H1 (cell line): ENCODE results near the gene DUOX1. TPM values are rescaled to one million over a fixed set of nuclear protein-coding genes. Genes with fewer than 3 reads are reported as not detected.

ENCODE experiments used
- CTCF ChIA-PET: fragments of 300-600 bp; sonication (Branson Sonifier 250); formaldehyde crosslinking; loops from one replicate; lab custom pipeline; 2021; ENCODE audit not compliant: partially characterized antibody; lab: Charles Lee
- POLR2A ChIA-PET: fragments of 300-600 bp; sonication (Branson Sonifier 250); formaldehyde crosslinking; loops from one replicate; lab custom pipeline; 2021; ENCODE audit warnings: inconsistent platforms; ENCODE audit not compliant: partially characterized antibody; lab: Charles Lee
- DNase-seq, 2 experiments: peaks; one replicate each; pipeline versions ENCODE4 v3.0.0 to v3.0.0-alpha.2; 2010 to 2022; ENCODE audit warnings: low spot score in 2 of 2, low read depth in 1 of 2, mixed read lengths in 1 of 2
- FAIRE-seq: peaks from 2 replicates; lab custom pipeline; 2011; peaks lifted over from hg19 to GRCh38; lab: Jason Lieb, UNC
- H2AFZ ChIP-seq: 2 replicates; pipeline ENCODE4 v1.8.1; 2012; ENCODE audit warnings: low read length, inconsistent platforms
- H2AK5ac ChIP-seq: 2 replicates; pipeline ENCODE4 v1.6.1; 2013; ENCODE audit warnings: low read depth, low read length
- H2BK120ac ChIP-seq: replicated peaks from 2 replicates; pipeline ENCODE3; 2013; ENCODE audit warnings: low read depth, low read length, inconsistent platforms
- H2BK12ac ChIP-seq: 2 replicates; pipeline ENCODE4 v1.6.1; 2013; ENCODE audit warnings: low read depth, low read length
- H2BK15ac ChIP-seq: 2 replicates; pipeline ENCODE4 v1.6.1; 2013; ENCODE audit warnings: low read length
- H2BK20ac ChIP-seq: 2 replicates; pipeline ENCODE4 v1.6.1; 2013; ENCODE audit warnings: low read length
- H2BK5ac ChIP-seq: 2 replicates; pipeline ENCODE4 v1.6.1; 2013; ENCODE audit warnings: low read depth, low read length
- H3K14ac ChIP-seq: 2 replicates; pipeline ENCODE4 v1.6.1; 2013; ENCODE audit warnings: inconsistent platforms; ENCODE audit not compliant: insufficient read length
- H3K18ac ChIP-seq: 2 replicates; pipeline ENCODE4 v1.6.1; 2013; ENCODE audit warnings: low read length; ENCODE audit errors: extremely low read depth
- H3K23ac ChIP-seq: 2 replicates; pipeline ENCODE4 v1.6.1; 2013; ENCODE audit warnings: inconsistent platforms; ENCODE audit not compliant: insufficient read length
- H3K23me2 ChIP-seq: 2 replicates; pipeline ENCODE4 v1.6.1; 2013; ENCODE audit warnings: low read depth, low read length
- H3K27ac ChIP-seq: 2 replicates; pipeline ENCODE4 v1.6.1; 2011; ENCODE audit warnings: low read depth, low read length, inconsistent platforms
- H3K27me3 ChIP-seq, 4 experiments: replicated peaks in 1 of 4; 1 replicate in 1 of 4; 2 replicates in 3 of 4; pipeline versions ENCODE4 v1.6.1 to v1.8.1; 2011 to 2013; ENCODE audit warnings: low read length in 3 of 4, mild to moderate bottlenecking in 3 of 4, inconsistent platforms in 2 of 4, mixed read lengths in 2 of 4, moderate library complexity in 1 of 4; ENCODE audit not compliant: control insufficient read depth in 3 of 4, insufficient read depth in 3 of 4; ENCODE audit errors: extremely low read depth in 1 of 4
- H3K36me3 ChIP-seq, 4 experiments: 2 replicates each; pipeline versions ENCODE4 v1.6.1 to v1.8.1; 2011 to 2013; ENCODE audit warnings: mild to moderate bottlenecking in 4 of 4, low read length in 3 of 4, moderate library complexity in 2 of 4, control low read depth in 1 of 4, inconsistent platforms in 1 of 4; ENCODE audit not compliant: insufficient read depth in 4 of 4, control insufficient read depth in 2 of 4
- H3K4ac ChIP-seq: replicated peaks from 2 replicates; pipeline ENCODE3; 2013; ENCODE audit warnings: low read length, low read depth, mixed read lengths, inconsistent platforms; ENCODE audit not compliant: insufficient read length
- H3K4me1 ChIP-seq, 4 experiments: replicated peaks in 1 of 4; 1 replicate in 1 of 4; 2 replicates in 3 of 4; pipeline versions ENCODE4 v1.6.1 to v1.8.1; 2011 to 2013; ENCODE audit warnings: low read length in 3 of 4, inconsistent platforms in 2 of 4, mixed read lengths in 1 of 4; ENCODE audit not compliant: insufficient read depth in 4 of 4, control insufficient read depth in 3 of 4
- H3K4me2 ChIP-seq, 2 experiments: 2 replicates each; pipeline versions ENCODE4 v1.6.1 to v1.8.1; 2011 to 2013; ENCODE audit warnings: low read depth in 2 of 2, low read length in 2 of 2, control low read depth in 1 of 2, inconsistent platforms in 1 of 2, mild to moderate bottlenecking in 1 of 2; ENCODE audit not compliant: insufficient read depth in 1 of 2
- H3K4me3 ChIP-seq, 4 experiments: fragments of 200-600, 300-600 bp in 1 of 4; sonication (generic), shearing (Covaris generic), sonication (Bioruptor Twin) in 1 of 4; 2 replicates each; pipeline versions ENCODE4 v1.5.1 to v1.8.1; 2011 to 2016; ENCODE audit warnings: low read length in 4 of 4, low read depth in 3 of 4, control low read depth in 2 of 4, inconsistent platforms in 2 of 4, mild to moderate bottlenecking in 2 of 4, mixed read lengths in 1 of 4, moderate library complexity in 1 of 4; ENCODE audit not compliant: insufficient read depth in 2 of 4; ENCODE audit errors: extremely low read depth in 1 of 4
- H3K56ac ChIP-seq: replicated peaks from 2 replicates; pipeline ENCODE3; 2013; ENCODE audit warnings: low read depth, mild to moderate bottlenecking, mixed read lengths, low read length, inconsistent platforms; ENCODE audit not compliant: insufficient read length
- H3K79me1 ChIP-seq: 2 replicates; pipeline ENCODE4 v1.6.1; 2013; ENCODE audit warnings: low read depth, low read length, control low read depth
- H3K79me2 ChIP-seq, 2 experiments: 2 replicates each; pipeline versions ENCODE4 v1.6.1 to v1.8.1; 2012 to 2013; ENCODE audit warnings: low read length in 2 of 2, mild to moderate bottlenecking in 2 of 2, inconsistent platforms in 1 of 2; ENCODE audit not compliant: insufficient read depth in 2 of 2, control insufficient read depth in 1 of 2
- H3K9ac ChIP-seq, 4 experiments: replicated peaks in 1 of 4; 1 replicate in 1 of 4; 2 replicates in 3 of 4; pipeline versions ENCODE4 v1.6.1 to v1.8.1; 2011 to 2013; ENCODE audit warnings: low read depth in 3 of 4, low read length in 3 of 4, control low read depth in 2 of 4, mild to moderate bottlenecking in 2 of 4, moderate library complexity in 2 of 4, inconsistent platforms in 1 of 4; ENCODE audit errors: extremely low read depth in 1 of 4
- H3K9me3 ChIP-seq, 2 experiments: 2 replicates each; pipeline versions ENCODE4 v1.6.1 to v1.8.1; 2012 to 2013; ENCODE audit warnings: mild to moderate bottlenecking in 2 of 2, moderate library complexity in 2 of 2, control low read depth in 1 of 2, inconsistent platforms in 1 of 2, low read depth in 1 of 2, low read length in 1 of 2, mixed read lengths in 1 of 2; ENCODE audit not compliant: insufficient read depth in 2 of 2
- H4K20me1 ChIP-seq, 2 experiments: replicated peaks in 1 of 2; 2 replicates each; pipeline versions ENCODE3 to v1.8.1; 2011 to 2013; ENCODE audit warnings: inconsistent platforms in 2 of 2, low read length in 2 of 2, mild to moderate bottlenecking in 1 of 2; ENCODE audit not compliant: insufficient read depth in 2 of 2, control insufficient read depth in 1 of 2
- H4K5ac ChIP-seq: 2 replicates; pipeline ENCODE4 v1.6.1; 2013; ENCODE audit warnings: low read length, low read depth, mixed read lengths, inconsistent platforms; ENCODE audit not compliant: insufficient read length
- H4K8ac ChIP-seq: 2 replicates; pipeline ENCODE4 v1.8.0; 2013; ENCODE audit warnings: mild to moderate bottlenecking, moderate library complexity, low read length, inconsistent platforms; ENCODE audit not compliant: insufficient read depth; ENCODE audit errors: extremely low read depth
- H4K91ac ChIP-seq: replicated peaks from 2 replicates; pipeline ENCODE3; 2013; ENCODE audit warnings: low read length, mixed read lengths, inconsistent platforms; ENCODE audit not compliant: insufficient read length
- ASH2L ChIP-seq: fragments of 200-600, 300-600 bp; sonication (generic); IDR thresholded peaks from one replicate; pipeline ENCODE4 v1.7.1; 2017; ENCODE audit warnings: low read length
- CHD1 ChIP-seq: IDR thresholded peaks from 2 replicates; pipeline ENCODE4 v1.6.1; 2012; ENCODE audit warnings: low read depth, low read length, improper control_type of control experiment
- EZH2 ChIP-seq: fragments of 200-600 bp; sonication (generic); IDR thresholded peaks from 2 replicates; pipeline ENCODE4 v1.7.1; 2012; ENCODE audit warnings: low read depth, mild to moderate bottlenecking, moderate library complexity, low read length, inconsistent platforms; ENCODE audit not compliant: severe bottlenecking
- JUND ChIP-seq: IDR thresholded peaks from 2 replicates; pipeline ENCODE4 v1.6.1; 2011; ENCODE audit warnings: mild to moderate bottlenecking, improper control_type of control experiment, low read length
- KDM1A ChIP-seq: fragments of 200-600, 300-600 bp; sonication (generic); IDR thresholded peaks from 2 replicates; pipeline ENCODE4 v1.7.1; 2016; ENCODE audit warnings: mild to moderate bottlenecking, low read length, borderline replicate concordance
- RXRA ChIP-seq: IDR thresholded peaks from 2 replicates; pipeline ENCODE4 v1.6.1; 2011; ENCODE audit warnings: low read depth, mild to moderate bottlenecking, low read length, moderate library complexity; ENCODE audit not compliant: insufficient read depth
- SIRT6 ChIP-seq: IDR thresholded peaks from one replicate; pipeline ENCODE4 v1.7.1; 2012; ENCODE audit warnings: low read length, inconsistent platforms
- WGBS, 2 experiments: shearing (Covaris generic) in 1 of 2; methylation state at CpG; one replicate each; pipeline versions ENCODE4 v1.1.6 to v1.1.7; 2013 to 2015; ENCODE audit warnings: low lambda C conversion rate in 2 of 2, mixed read lengths in 2 of 2, inconsistent platforms in 1 of 2, low coverage in 1 of 2, missing lambda C conversion rate in 1 of 2; ENCODE audit not compliant: insufficient replicate concordance in 2 of 2, insufficient coverage in 1 of 2, insufficient read length in 1 of 2; ENCODE audit errors: extremely low coverage in 1 of 2, missing lambda C conversion rate in 1 of 2; 5-methylcytosine and 5-hydroxymethylcytosine counted together
- polyA plus RNA-seq, 7 experiments: library from polyadenylated mRNA; depleted of rRNA in 3 of 7; stranded (reverse) in 5 of 7; unstranded in 2 of 7; fragments of >200 nt in 5 of 7; fragments of 200-250 nt in 2 of 7; gene quantifications; 1 replicate in 5 of 7; 2 replicates in 1 of 7; 4 replicates in 1 of 7; pipeline versions ENCODE4 v1.2.1 to v1.2.3, GENCODE V29; 2011 to 2013; ENCODE audit warnings: missing spikeins in 2 of 7, mixed read lengths in 2 of 7
- total RNA-seq: library from RNA; stranded (reverse); fragmentation: NEBNext Ultra II Directional; extraction: Animal tissue kit (Norgen Biotek cat#: 25700); gene quantifications from 2 replicates; pipeline ENCODE4 v1.2.1, GENCODE V29; 2021
- TF ChIP-seq, protein P1 (sequence below): IDR thresholded peaks from 2 replicates; pipeline ENCODE4 v1.6.1; 2012; ENCODE audit warnings: inconsistent platforms

Gene DUOX1
- total and polyA plus RNA-seq, 2 of the 8 experiments (the other 6 are each of a cell fraction or from before 2014, with no cell fraction given): 0.84 to 1.4 TPM

DNA sequence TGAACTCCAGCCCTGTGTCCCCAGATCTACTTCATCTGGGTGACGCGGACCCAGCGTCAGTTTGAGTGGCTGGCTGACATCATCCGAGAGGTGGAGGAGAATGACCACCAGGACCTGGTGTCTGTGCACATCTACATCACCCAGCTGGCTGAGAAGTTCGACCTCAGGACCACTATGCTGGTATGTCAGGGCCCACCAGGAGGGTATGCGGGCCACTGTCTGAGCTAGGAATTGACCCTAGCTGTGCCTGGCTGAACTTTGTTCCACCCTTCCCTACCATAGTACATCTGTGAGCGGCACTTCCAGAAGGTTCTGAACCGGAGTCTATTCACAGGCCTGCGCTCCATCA is 33.7 kb downstream of the DUOX1 start:
- TF ChIP-seq CHD1 (no peak), ASH2L (no peak), KDM1A (no peak), RXRA (no peak), JUND (no peak), EZH2 (no peak), SIRT6 (no peak)
- TF ChIP-seq, protein P1, sequence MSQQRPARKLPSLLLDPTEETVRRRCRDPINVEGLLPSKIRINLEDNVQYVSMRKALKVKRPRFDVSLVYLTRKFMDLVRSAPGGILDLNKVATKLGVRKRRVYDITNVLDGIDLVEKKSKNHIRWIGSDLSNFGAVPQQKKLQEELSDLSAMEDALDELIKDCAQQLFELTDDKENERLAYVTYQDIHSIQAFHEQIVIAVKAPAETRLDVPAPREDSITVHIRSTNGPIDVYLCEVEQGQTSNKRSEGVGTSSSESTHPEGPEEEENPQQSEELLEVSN: no peak
- H3K56ac ChIP-seq: no peak overlapping the region
- no peak overlapping the region for H2BK5ac ChIP-seq
- H4K5ac ChIP-seq: no peak overlapping the region
- H2BK15ac ChIP-seq: no peak overlapping the region
- H2BK120ac ChIP-seq: no peak overlapping the region
- ChIA-PET POLR2A (interaction anchor here (1.2 to 3.8 kb wide), 10 partner anchors 9 to 239 kb away, joined by 3 to 33 read pairs (median 6); partner anchors contain the start of genes DUOX2, DUOXA2 and SHF), CTCF (interaction anchor here (0.5 to 41.8 kb wide), 46 partner anchors 10 to 451 kb away, joined by 3 to 1117 read pairs (median 6); partner anchors contain the start of genes DUOX2, DUOXA2 and SHF)
- 80% methylated on average over 9 of the region's 9 CpGs; no CpG with 5 or more reads in 1 of the 2 experiments for WGBS, 2 experiments
- H4K91ac ChIP-seq: no peak overlapping the region
- no peak for DNase-seq
- H2AK5ac ChIP-seq: no peak overlapping the region
- H4K20me1 ChIP-seq: peaks cover 0 to 2% of the 10 kb centered on the region in 2 experiments
- no peak overlapping the region for H3K4me2 ChIP-seq
- H2BK20ac ChIP-seq: no peak overlapping the region
- no peak overlapping the region for H2BK12ac ChIP-seq
- H3K9ac ChIP-seq: no peak overlapping the region
- H4K8ac ChIP-seq: no peak overlapping the region; the same call in 1 of the 2 replicates
- H3K4ac ChIP-seq: no peak overlapping the region
- no peaks in the 10 kb centered on the region; a peak in 1 of 7 replicates for H3K27me3 ChIP-seq
- H3K27ac ChIP-seq: no peak overlapping the region
- H3K14ac ChIP-seq: no peak overlapping the region
- no peak overlapping the region for H3K18ac ChIP-seq
- no peaks in the 10 kb centered on the region; the same call in 1 of the 2 replicates for H3K23me2 ChIP-seq
- peaks cover 0 to 9% (median 6%) of the 10 kb centered on the region in 4 experiments; a peak in 5 of 7 replicates for H3K4me1 ChIP-seq
- no peaks in the 10 kb centered on the region for H3K79me2 ChIP-seq
- H3K4me3 ChIP-seq: no peak overlapping the region
- H3K36me3 ChIP-seq: no peaks in the 10 kb centered on the region
- H3K79me1 ChIP-seq: no peaks in the 10 kb centered on the region
- FAIRE-seq: no peak
- H3K9me3 ChIP-seq: no peaks in the 10 kb centered on the region
- H2AFZ ChIP-seq: no peak overlapping the region
- H3K23ac ChIP-seq: no peak overlapping the region
